ENCODE data around the gene PLXDC2.

DNA sequence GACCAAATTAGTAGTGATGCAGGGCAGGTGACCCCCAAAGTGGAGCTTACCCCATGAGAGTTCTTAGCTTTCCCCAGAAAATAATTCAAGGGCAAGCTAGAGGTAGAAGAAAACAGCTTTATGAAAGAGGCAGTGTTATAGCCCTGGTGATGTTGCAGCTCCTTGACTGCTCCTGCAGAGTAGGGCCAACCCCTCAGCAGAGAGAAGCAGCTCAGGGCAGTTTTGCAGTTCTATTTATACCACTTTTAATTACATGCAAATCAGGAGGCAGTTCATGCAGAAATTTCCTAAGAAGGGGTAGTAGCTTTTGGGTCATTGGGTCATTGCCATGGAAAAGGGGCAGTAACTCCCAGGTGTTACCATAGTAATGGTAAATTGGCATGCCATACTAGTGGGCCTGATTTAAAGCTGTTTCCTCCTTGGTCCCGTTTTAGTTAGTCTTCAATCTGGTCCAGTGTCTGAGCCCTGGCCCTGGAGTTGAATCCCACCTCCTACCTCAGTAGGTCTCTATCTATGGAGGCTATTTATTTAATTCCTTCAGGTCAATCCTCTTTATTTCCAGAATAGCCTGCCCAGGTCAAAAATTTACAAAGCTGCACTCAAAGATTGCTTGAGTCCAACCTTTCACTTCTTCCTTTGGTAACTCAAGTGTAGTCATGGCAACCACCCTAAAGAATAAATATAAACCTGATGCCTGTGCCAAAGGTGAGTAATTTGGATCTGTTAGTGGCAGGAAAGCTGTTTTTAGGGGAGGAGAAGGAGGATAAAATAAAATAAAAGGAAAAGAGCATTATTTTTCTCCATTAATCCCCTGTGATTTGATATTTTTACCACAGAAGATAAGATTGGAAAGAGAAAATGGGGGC is 29.5 kb downstream of the PLXDC2 start:
- TF ChIP-seq CTCF (IDR thresholded peaks at IDR 0.05) (no peak), TAF1 (IDR thresholded peaks at IDR 0.05; ENCODE audit: borderline replicate concordance, low read depth, low read length) (no peak), RCOR1 (IDR thresholded peaks at IDR 0.05; ENCODE audit: low read length) (no peak), YY1 (IDR thresholded peaks at IDR 0.05; ENCODE audit: low read depth) (no peak), NRF1 (IDR thresholded peaks at IDR 0.05; ENCODE audit: low read depth, low read length) (no peak)

Data from SK-N-SH (cell line).